Lower leg skin (tissue), 4 donors: Measurements from ENCODE around the gene KCTD16. TPM values are rescaled to one million over a fixed set of nuclear protein-coding genes. Genes with fewer than 3 reads are reported as not detected.

Source experiments
- DNase-seq, 2 donors: peaks; one replicate each; pipeline ENCODE4 v3.0.0-alpha.2; 2019; ENCODE audit warnings: low spot score in 2 of 2
- H3K4me3 ChIP-seq: fragments of 200-600 bp; sonication (generic); 2 replicates; pipeline ENCODE4 v1.5.1; 2017; ENCODE audit warnings: mild to moderate bottlenecking, low read depth; ENCODE audit not compliant: poor library complexity, severe bottlenecking
- POLR2A ChIP-seq, 2 donors: fragments of 450-650 bp; IDR thresholded peaks; one replicate each; pipeline ENCODE4 v1.6.1; 2016 to 2017; ENCODE audit warnings: antibody characterized with exemption in 2 of 2, mild to moderate bottlenecking in 1 of 2, moderate library complexity in 1 of 2
- WGBS, 2 donors: methylation state at CpG; one replicate each; pipeline ENCODE4 v1.1.5; 2018; 5-methylcytosine and 5-hydroxymethylcytosine counted together
- intact Hi-C: fragments of 100-400 bp; cut with DNase I; formaldehyde crosslinking; loops from one replicate; pipeline ENCODE4 v1.15.0; 2023; ENCODE audit warnings: low total_unique reads
- total RNA-seq, 4 donors: library from RNA; depleted of rRNA; stranded (reverse); fragments of >200 nt; gene quantifications; one replicate each; pipeline ENCODE4 v1.1.0, GENCODE V29; 2016
- TF ChIP-seq, protein P1 (sequence below), 3 donors: fragments of 450-650 bp; IDR thresholded peaks; one replicate each; pipeline ENCODE4 v1.5.1; 2016; ENCODE audit warnings: antibody characterized with exemption in 3 of 3, mild to moderate bottlenecking in 3 of 3, moderate library complexity in 2 of 3

Gene KCTD16
- total RNA-seq, 4 donors from 2014 or later, result not detected

DNA sequence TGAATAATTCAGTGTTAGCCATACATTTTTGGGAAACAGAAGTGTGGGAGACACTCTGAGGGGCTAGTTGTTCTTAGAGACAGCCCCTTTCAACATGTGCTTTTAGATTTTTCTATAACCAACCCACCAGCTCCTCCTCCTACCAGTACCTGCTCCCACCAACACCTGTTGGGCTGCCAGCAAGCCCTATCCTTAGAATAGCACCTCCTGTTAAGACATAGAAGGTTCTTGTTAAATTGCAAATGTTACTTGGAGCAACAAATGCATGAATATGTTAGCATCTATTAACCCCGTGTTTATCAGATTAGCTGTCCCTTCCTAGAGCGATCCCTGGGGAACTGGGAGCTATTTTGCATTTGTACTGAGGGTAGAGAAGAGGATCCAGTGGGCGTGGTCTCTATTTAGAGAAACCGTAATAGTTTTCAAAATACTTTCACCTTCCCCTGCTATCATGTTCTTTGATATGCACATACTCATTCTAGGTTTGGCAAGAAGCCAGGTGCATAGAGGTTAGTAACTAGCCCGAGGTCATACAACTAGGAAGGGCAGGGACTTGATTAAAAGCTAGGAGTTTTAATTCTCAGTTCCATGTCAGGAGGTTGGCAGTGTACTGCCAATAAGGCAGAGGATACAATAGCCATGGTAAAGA lies 334.4 kb downstream of the KCTD16 start:
- intact Hi-C loops, result no loop called here
- 24 to 26% methylated on average over 5 of the region's 5 CpGs for WGBS, 2 donors
- TF ChIP-seq, protein P1, sequence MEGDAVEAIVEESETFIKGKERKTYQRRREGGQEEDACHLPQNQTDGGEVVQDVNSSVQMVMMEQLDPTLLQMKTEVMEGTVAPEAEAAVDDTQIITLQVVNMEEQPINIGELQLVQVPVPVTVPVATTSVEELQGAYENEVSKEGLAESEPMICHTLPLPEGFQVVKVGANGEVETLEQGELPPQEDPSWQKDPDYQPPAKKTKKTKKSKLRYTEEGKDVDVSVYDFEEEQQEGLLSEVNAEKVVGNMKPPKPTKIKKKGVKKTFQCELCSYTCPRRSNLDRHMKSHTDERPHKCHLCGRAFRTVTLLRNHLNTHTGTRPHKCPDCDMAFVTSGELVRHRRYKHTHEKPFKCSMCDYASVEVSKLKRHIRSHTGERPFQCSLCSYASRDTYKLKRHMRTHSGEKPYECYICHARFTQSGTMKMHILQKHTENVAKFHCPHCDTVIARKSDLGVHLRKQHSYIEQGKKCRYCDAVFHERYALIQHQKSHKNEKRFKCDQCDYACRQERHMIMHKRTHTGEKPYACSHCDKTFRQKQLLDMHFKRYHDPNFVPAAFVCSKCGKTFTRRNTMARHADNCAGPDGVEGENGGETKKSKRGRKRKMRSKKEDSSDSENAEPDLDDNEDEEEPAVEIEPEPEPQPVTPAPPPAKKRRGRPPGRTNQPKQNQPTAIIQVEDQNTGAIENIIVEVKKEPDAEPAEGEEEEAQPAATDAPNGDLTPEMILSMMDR (IDR thresholded peaks at IDR 0.05), result no peak
- no peak for TF ChIP-seq POLR2A (IDR thresholded peaks at IDR 0.05)
- no peak for DNase-seq
- no peak overlapping the region for H3K4me3 ChIP-seq

- intact Hi-C loops, result no loop called here
Measured at GRCh38 chr5:144510845-144511579, 340.3 kb downstream of the KCTD16 start.

GRCh38 chr5:144511580-144512072 lies 341.0 kb downstream of the KCTD16 start:
- no peak for DNase-seq
- H3K4me3 ChIP-seq, result no peak overlapping the region
- no peak for TF ChIP-seq POLR2A (IDR thresholded peaks at IDR 0.05)
- WGBS, 2 donors, result 83 to 88% methylated on average over 4 of the region's 4 CpGs
- intact Hi-C loops, result no loop called here

More at GRCh38 chr5:144510845-144511579, 340.3 kb downstream of the KCTD16 start:
- WGBS, 2 donors, result 62 to 66% methylated on average over 10 of the region's 10 CpGs
- DNase-seq, result no peak
- TF ChIP-seq, protein P1 (IDR thresholded peaks at IDR 0.05), result no peak
- no peak for TF ChIP-seq POLR2A (IDR thresholded peaks at IDR 0.05)
- no peak overlapping the region for H3K4me3 ChIP-seq

DNA sequence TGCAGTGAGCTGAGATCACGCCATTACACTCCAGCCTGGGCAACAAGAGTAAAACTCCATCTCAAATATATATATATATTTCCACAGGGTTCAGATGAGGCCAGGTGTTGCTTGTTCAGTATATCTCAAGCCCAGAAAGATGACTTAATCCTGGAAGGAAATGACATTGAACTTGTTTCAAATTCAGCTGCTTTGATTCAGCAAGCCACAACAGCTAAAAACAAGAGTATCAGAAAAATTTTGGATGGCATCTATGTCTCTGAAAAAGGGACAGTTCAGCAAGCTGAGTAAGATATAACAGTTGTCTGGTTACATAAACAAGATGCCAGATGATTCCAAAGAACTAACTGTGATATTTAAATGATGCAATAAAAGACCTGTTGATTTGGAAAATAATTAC lies 352.0 kb downstream of the KCTD16 start:
- TF ChIP-seq, protein P1 (IDR thresholded peaks at IDR 0.05), result no peak
- TF ChIP-seq POLR2A (IDR thresholded peaks at IDR 0.05), result no peak
- DNase-seq, result no peak
- intact Hi-C loops, result no loop called here
- no peak overlapping the region for H3K4me3 ChIP-seq
- WGBS, 2 donors, result 53 to 63% methylated on average over 1 of the region's 1 CpG

DNA sequence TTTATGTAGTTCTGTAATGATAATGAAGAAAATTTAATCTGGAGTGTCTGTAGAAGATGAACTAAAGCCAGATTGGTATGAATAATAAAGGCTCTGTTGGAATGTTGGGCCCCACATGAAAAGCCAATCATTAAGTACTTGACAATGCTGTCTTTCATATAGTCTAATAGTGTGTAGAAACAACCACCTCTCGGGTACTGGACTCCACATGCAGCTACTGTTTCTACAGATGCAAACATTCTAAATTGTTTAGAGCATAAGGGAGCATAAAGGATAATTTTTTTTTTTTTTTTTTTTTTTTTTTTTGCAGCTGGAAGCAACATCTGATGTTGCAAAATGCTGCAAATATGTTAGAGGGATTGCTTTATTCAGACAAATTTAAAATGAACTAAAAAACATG lies 354.3 kb downstream of the KCTD16 start:
- TF ChIP-seq, protein P1 (IDR thresholded peaks at IDR 0.05), result no peak
- TF ChIP-seq POLR2A (IDR thresholded peaks at IDR 0.05), result no peak
- no peak overlapping the region for H3K4me3 ChIP-seq
- DNase-seq, result no peak
- WGBS, 2 donors, result 19 to 59% methylated on average over 1 of the region's 1 CpG
- intact Hi-C loops, result no loop called here

DNA sequence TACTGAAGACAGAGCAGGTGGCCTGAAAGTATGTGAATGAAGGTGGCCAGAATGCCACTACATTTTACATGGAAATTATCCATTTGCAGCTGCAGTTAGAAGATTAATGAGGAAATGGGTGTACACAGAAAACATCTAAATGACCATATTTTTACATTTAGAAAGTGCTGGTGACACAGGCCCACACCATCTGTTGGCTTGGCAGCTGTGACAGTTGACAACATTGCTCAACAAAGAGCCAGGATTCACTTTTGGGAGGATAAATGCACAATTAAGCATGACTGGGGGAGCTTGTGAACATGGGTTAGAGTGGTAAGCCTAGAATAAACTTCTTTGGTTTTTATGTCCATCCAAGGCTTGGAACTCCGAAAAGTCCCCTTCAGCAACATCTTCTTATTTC lies 360.5 kb downstream of the KCTD16 start:
- 93 to 95% methylated on average over 1 of the region's 1 CpG for WGBS, 2 donors
- no peak for DNase-seq
- TF ChIP-seq, protein P1 (IDR thresholded peaks at IDR 0.05), result no peak
- TF ChIP-seq POLR2A (IDR thresholded peaks at IDR 0.05), result no peak
- intact Hi-C loops, result no loop called here
- H3K4me3 ChIP-seq, result no peak overlapping the region
